HUDEP-2 (cell line): ENCODE data around the gene FOXK2.
"Not testable (repeated sequence)": the region's sequence is repeated elsewhere in the genome, so short reads cannot be mapped to it uniquely, and the experiment has no call there.

Experiments
- DNase-seq, 76 experiments: peaks; one replicate each; lab custom pipeline; 2025; ENCODE audit not compliant: unreplicated experiment in 76 of 76; lab: John Stamatoyannopoulos, UW

The FOXK2 gene

GRCh38 chr17:82561429-82562035 lies 42.0 kb downstream of the FOXK2 start:
- DNase-seq = no peak

GRCh38 chr17:82562718-82563220 lies 43.2 kb downstream of the FOXK2 start:
- not testable (repeated sequence) for DNase-seq

GRCh38 chr17:82563318-82563717 lies 43.8 kb downstream of the FOXK2 start:
- no peak for DNase-seq

GRCh38 chr17:82563745-82564144 lies 44.2 kb downstream of the FOXK2 start:
- not testable (repeated sequence) for DNase-seq

GRCh38 chr17:82564241-82564640 lies 44.7 kb downstream of the FOXK2 start:
- DNase-seq = no peak

- DNase-seq = no peak
These were observed 46.0 kb downstream of the FOXK2 start for GRCh38 chr17:82565551-82565950.

- DNase-seq = no peak
These were observed 46.8 kb downstream of the FOXK2 start for GRCh38 chr17:82566129-82566960.

- no peak for DNase-seq
These were observed 47.8 kb downstream of the FOXK2 start for GRCh38 chr17:82567286-82567685.

- DNase-seq = no peak
These were observed 49.5 kb downstream of the FOXK2 start for GRCh38 chr17:82568997-82569393.

GRCh38 chr17:82569621-82570020 lies 50.1 kb downstream of the FOXK2 start:
- no peak for DNase-seq

GRCh38 chr17:82570277-82570676 lies 50.7 kb downstream of the FOXK2 start:
- DNase-seq = no peak

- DNase-seq = no peak
These were observed 52.3 kb downstream of the FOXK2 start for GRCh38 chr17:82571855-82572254.

- DNase-seq = no peak
These were observed 54.5 kb downstream of the FOXK2 start for GRCh38 chr17:82574041-82574440.

GRCh38 chr17:82575581-82576221 lies 56.2 kb downstream of the FOXK2 start:
- not testable (repeated sequence) for DNase-seq

- no peak for DNase-seq
These were observed 57.8 kb downstream of the FOXK2 start for GRCh38 chr17:82577300-82577699.

GRCh38 chr17:82579969-82580368 lies 60.4 kb downstream of the FOXK2 start:
- DNase-seq = not testable (repeated sequence)

GRCh38 chr17:82582213-82582612 lies 62.7 kb downstream of the FOXK2 start:
- no peak for DNase-seq

- no peak for DNase-seq
These were observed 63.2 kb downstream of the FOXK2 start for GRCh38 chr17:82582709-82583108.

GRCh38 chr17:82583720-82584234 lies 64.2 kb downstream of the FOXK2 start:
- no peak for DNase-seq

- DNase-seq = peak in 1 of 76 experiments; percentile 4
These were observed 66.5 kb downstream of the FOXK2 start for GRCh38 chr17:82585935-82586575.
